H54 (cell line): ENCODE measurements around the gene ANKRD33B.
"Not testable (repeated sequence)": the region's sequence is repeated elsewhere in the genome, so short reads cannot be mapped to it uniquely, and the experiment has no call there.

ENCODE experiments used
- DNase-seq: peaks from one replicate; pipeline ENCODE4 v3.0.0; 2011; ENCODE audit warnings: low spot score, mixed read lengths; ENCODE audit not compliant: insufficient read length
- FAIRE-seq: peaks from 3 replicates; lab custom pipeline; 2011; peaks lifted over from hg19 to GRCh38; lab: Jason Lieb, UNC
- POLR2A ChIP-seq: IDR thresholded peaks from 2 replicates; pipeline ENCODE4 v1.6.1; 2011; ENCODE audit warnings: low read depth, mild to moderate bottlenecking, low read length

The ANKRD33B gene

DNA sequence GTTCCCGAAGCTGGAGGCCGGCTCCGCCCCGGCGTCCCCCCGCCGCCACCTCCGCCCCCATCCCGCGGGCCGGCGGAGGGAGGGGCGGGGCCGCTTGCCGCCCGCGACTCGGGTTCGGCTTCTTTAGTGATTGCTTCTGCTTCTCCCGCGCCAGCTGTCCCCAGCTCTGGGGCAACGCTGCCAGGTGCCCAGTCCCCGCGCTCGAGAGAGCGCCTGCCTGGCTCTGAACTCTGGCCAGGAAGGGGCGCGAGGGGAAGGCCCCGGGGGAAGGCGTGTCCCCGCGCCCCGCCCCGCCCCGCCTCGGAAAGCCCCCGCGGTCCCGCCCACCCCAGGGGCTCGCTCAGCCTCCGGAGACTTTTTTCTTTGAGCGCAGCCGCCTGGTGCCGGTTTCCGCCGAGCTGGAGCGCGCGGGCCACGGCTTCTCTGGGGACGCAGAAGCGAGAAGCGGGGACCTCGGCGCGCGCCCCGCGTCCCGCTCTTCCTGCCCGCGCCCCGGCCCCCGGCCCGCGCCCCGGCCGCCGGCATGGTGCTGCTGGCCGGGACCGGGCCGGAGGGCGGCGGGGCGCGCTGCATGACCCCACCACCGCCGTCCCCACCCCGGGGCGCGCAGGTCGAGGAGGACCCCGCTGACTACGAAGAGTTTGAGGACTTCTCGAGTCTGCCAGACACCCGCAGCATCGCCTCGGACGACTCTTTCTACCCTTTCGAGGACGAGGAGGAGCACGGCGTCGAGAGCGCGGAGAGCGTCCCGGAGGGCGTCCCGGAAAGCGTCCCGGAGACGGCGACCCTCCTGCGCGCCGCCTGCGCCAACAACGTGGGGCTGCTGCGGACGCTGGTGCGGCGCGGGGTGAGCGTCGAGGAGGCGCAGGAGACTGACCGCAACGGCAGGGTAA lies at the start of gene ANKRD33B:
TSS of gene ANKRD33B (plus strand) at position 126 of the 893 bp plus-strand sequence. CDS start at position 524, 398 bp downstream.
- peak; percentile 73 for TF ChIP-seq POLR2A
- no peak for FAIRE-seq
- peak; percentile 87 for DNase-seq

DNA sequence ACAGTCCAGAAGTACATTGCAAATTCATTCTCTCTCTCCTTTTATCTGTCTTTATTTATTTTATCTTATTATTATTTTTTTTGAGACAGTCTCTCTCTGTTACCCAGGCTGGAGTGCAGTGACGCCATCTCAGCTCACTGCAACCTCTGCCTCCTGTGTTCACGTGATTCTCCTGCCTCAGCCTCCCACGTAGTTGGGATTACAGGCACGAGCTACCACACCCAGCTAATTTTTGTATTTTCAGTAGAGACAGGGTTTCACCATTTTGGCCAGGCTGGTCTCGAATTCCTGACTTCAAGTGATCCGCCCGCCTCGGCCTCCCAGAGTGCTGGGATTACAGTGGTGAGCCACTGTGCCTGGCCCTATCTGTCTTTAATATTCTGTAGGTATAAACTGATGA lies 49.3 kb upstream of the ANKRD33B start:
- DNase-seq, FAIRE-seq: not testable (repeated sequence)

DNA sequence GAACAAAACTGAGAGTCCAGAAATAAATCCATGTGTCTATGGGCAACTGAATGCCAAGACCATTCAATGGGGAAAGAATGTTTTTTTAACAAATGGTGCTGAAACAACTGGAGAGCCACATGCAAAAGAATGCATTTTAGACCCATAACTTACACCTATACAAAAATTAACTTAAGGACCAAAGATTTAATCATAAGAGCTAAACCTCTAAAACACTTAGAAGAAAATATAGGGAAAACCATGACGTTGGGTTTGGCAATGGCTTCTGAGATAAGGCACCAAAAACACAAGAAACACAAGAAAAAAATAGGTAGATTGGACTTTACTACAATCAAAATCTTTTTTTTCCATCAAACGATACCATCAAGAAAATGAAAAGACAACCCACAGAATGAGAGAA lies 48.4 kb upstream of the ANKRD33B start:
- TF ChIP-seq POLR2A: no peak
- no peak for DNase-seq
- FAIRE-seq: no peak

DNA sequence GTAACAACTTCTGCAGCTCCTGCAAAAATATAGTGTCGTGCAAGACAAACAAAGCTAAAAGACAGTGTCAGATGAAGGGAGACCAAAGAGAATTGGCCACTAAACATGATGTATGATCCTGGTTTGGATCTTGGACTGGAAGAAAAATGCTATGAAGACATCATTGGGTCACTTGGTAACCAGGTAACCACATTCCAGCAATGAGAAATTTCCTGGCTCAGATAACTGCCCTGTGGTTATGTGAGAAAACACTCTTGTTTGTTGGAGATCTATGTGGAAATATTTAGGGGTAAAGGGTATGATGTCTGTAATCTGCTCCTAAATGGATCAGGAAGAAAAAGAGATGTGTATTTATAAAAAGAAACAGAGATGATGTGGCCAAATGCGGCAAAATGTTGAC lies 45.5 kb upstream of the ANKRD33B start:
- FAIRE-seq: no peak
- no peak for TF ChIP-seq POLR2A
- DNase-seq: peak; percentile 38

DNA sequence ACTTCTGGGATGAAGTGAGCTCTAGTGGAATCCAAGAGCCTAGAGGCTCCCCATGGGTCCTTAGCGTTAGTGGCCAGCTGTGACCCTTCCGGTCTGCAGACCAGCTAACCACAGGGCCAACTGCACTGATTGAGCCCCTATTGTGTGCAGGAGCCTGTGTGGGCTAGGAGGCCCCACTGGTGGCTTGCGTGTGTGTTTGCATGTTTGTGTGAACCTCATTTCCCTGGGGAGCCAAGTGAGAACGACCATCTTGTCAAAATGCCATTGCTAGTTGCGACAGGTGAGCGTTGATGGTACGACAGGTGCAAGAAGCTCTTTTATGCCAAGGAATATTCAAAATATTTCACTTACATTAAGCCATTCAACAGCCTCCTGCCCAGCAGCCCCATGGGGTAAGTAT lies 44.1 kb upstream of the ANKRD33B start:
- FAIRE-seq (no peak), DNase-seq (no peak)
- no peak for TF ChIP-seq POLR2A

DNA sequence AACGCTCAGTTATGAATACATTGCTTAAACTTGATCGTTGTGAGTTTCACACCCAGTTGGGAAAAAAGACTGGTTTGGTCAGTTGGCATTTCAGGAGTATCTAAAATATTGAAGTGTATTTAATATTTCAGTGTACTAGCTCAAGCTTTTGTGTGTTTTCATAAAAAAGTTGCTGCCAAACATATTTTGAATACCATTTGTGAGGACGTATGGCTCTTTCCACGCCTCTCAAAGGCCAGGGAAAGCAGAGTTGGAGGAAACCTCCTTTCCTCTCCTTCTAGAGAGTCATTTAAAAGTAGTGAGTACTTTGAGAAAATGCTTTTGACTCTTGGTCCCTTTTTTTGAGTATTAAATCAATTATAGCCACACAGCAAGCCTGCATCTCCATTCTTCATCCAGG lies 43.2 kb upstream of the ANKRD33B start:
- FAIRE-seq: no peak
- no peak for TF ChIP-seq POLR2A
- no peak for DNase-seq

DNA sequence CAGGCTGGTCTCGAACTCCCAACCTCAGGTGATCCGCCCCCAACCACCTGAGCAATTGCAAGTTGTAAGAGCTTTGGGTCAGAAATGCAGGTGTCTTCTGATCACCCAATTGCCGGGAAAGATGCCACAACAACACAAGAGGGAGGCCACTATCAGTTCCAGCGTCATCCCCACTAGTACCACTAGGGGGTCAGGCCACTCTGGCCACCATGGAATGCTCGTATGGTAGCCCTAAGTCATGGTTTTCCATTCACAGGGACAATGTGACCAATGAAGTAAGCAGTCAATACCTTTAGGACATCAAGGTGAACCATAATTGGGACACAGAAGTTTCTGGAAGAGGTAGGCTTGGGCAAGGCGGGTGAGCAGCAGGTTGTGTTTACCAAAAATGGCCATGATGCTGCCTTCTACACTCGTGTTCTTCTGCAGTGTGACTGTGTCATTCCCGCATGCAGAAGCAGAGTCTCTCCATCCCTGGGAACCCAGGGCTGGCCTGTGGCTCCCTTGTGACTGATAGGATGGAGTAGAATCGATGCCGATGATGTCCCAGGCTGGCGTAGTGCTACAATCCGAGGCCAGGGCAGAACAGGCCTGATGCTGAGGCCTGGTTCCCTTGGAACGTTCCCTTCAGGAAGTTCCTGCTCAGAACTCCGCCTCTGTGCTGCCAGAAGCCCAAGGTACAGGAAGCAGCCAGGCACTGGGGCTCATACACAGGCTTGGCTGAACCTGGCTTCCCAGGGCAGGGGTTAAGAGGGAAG lies 42.2 kb upstream of the ANKRD33B start:
- no peak for FAIRE-seq
- no peak for DNase-seq
- TF ChIP-seq POLR2A: no peak

DNA sequence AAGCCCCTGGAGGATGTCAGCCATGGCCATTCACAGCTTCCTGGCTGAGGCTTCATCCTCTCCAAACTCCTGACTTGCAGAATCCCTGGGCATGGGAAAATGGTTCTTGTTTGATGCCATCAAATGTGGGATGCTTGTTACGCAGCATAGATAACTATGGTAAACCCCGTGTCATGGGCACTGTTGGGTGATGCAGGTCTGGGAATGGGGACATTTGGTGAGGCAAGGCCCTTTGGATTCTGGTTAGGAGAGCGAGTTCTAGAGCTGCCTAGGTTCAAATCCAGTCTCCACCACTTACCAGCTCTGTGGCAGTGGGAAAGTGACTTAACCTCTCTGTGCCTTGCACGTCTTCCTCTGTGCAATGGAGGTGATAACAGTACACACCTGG lies 41.7 kb upstream of the ANKRD33B start:
- no peak for FAIRE-seq
- no peak for TF ChIP-seq POLR2A

DNA sequence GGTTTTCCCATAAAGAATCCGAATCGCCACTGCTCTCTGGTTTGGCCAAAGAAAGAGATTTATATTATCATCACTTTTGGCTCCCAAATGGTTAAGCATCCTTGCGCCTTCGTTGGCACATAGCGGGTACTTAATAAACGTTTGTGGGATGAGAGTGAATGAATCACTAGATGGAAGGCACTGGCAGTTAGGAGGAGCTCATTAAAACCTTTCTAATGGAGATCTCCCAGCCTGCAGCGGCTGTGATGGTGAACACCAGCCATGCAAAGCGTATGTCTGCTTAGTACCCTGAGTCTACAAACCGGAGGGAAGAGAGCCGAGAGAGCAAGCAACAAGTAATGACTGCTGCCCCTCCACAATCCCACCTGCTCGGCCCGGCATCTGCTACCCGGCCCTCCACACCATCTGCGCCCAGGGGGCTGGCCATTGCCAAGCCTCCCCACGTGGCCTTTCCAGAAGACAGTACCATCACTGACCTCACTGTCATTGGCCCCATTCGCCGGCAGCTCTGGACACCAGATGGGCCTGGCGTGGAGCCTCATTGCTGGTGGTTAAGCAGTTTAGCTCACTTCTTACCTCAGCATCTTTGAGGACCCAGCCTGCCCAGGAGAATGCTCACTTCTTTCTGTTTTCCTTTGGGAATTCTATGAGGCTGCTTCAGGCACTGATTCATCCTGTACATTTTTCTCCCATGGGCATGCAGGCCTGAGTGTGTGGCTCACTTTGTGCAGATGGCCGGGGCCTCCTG lies 39.3 kb upstream of the ANKRD33B start:
- peak; percentile 45 for FAIRE-seq
- DNase-seq: peak; percentile 90
- peak; percentile 22; the same call in 1 of the 2 replicates for TF ChIP-seq POLR2A

More for the DNA sequence above, 41.7 kb upstream of the ANKRD33B start:
- DNase-seq: no peak

DNA sequence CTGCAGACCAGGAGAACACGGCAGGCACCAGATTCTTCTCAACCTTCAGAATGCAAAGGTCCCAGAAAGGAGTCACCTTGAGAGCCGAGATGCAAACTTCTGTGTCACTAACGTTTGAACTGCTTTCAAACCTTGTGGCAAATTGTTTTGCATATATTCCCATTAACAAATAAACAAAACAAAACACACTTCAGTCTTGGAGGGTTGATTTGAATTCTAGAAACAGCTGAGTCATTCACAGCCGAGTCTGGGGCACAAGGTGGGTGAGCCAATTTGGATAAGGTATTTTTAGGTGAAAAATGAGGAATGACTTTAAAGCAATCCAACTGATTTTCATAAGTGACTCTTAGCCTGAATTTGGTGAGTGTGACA lies 38.8 kb upstream of the ANKRD33B start:
- TF ChIP-seq POLR2A: no peak
- FAIRE-seq (no peak), DNase-seq (no peak)

DNA sequence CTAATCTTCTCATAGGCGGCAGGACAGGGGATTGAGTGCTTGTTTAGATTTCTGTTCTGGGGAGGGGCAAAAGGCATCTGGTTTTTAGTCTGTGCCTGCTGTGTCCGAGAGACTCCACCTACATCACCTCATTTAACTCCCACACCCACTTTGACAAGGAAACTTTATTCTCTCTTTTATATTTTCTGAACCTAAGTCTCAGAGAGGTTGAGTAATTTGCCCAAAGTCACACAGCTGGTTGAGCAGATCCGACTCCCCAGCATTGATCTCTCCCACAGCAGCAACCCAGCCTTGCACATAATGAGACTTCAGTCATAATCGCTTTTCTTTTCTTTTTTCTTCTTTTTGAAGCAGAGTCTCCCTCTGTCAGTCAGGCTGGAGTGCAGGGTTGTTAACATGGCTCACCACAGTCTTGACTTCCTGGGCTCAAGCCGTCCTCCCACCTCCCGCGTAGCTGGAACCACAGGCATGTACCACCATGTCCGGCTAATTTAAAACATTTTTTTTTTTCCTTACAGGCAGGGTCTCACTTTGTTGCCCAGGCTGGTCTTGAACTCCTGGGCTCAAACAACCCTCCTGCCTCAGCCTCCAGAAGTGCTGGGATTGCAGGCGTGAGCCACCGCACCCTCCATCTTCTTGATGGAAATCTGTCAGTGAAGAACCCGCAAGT lies 36.5 kb upstream of the ANKRD33B start:
- DNase-seq (no peak), FAIRE-seq (no peak)
- no peak for TF ChIP-seq POLR2A

DNA sequence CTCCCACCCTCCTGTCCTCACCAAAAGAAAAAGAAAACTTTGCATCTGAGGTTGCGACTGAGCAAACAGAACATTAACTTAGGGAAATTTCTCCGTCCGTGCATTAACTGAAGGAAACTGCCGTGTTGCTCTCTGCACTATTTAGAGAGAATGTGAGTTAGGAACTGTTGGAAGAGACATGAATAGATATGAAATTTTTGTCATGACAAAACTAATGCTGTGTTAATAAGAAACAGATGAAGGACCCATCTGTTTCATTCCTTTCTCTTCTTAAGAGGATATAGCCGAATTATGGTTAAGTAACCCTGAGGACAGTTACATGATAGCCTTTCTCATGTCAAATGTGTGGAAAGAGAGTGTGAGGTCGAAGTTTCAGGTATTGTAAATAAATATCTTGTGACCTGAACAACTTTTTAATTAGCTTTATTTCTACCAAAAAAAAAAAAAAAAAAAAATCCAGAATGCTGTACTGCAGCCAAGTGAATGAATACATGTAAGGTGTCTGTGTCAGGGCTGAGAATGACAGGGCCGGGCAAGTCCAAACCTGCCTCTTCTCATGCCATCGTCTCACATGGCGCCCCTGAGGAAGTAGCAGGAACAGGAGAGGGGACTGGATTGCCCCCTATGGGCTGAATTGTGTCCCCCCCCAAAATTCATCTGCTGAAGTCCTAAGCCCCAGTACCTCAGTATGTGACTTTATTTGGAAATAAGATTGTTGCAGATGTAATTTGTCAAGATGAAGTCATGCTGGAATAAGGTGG lies 35.6 kb upstream of the ANKRD33B start:
- no peak for TF ChIP-seq POLR2A
- DNase-seq (no peak), FAIRE-seq (no peak)

DNA sequence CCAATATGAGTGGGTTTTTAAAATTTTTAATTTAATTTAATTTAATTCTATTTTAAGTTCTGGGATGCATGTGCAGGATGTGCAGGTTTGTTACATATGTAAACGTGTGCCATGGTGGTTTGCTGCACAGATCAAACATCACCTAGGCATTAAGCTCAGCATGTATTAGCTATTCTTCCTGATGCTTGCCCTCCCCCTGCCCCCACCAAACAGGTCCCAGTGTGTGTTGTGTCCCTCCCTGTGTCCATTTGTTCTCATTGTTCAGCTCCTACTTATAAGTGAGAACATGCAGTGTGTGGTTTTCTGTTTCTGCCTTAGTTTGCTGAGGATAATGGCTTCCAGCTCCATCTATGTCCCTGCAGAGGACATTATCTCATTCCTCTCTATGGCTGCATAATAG lies 35.0 kb upstream of the ANKRD33B start:
- no peak for TF ChIP-seq POLR2A
- no peak for FAIRE-seq
- no peak for DNase-seq
